ENCODE data around the gene ADORA2A.

ADORA2A gene

DNA sequence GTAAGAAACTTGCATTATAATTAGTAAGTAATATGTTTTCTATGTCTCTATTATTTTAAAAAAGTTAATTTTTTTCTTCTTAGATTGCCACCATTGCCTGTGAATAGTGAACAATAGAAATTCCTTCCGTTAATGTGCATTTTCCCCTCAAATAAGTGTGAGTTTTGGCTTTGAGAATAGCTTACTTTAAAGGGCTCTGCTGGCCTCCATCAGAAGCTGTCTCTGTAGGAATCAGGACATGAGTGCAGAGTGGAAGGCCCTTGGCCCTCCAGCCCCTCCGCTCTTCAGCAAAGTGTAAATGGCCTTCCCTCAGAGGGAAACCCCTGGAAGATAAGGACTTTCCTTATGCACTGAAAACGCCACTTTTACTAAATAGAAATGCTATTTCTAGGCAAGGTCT, 24.1 kb upstream of the ADORA2A start:
- DNase-seq (ENCODE audit: low read depth): no peak

DNA sequence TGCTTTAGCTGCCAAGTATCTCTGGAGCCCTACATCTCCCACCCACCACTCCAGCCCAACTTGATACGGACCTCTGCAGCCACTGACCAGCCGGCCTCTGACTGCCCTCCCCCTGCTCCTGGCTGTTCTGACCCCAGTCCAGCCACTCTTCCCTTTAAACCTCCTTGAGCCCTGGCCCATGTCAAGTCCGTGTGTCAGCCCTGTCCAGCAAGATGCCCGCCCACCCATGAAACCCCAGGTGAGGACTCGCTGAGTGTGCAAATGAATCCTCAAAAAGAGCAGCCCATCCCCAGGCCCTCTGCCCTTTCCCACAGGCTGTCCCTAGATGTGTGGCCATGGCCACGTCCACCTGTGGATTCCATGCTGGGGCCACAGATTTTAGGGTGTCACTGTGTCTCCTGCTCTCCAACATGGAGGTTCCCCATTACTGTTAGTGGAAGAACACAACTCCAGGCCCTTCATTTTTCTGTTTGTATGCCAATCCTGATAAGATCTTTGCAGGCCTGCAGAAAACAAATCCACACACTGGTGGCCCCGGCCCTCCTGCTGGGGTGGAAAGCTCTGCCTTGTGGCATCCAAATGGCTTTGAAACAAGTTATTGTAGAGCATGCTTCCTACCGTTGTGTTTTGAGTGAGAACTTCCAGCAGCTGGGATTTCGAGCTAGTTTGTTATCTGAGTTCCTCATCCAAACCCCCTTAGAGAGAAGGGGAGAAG, 22.7 kb upstream of the ADORA2A start:
- no peak for DNase-seq (ENCODE audit: low read depth)

DNA sequence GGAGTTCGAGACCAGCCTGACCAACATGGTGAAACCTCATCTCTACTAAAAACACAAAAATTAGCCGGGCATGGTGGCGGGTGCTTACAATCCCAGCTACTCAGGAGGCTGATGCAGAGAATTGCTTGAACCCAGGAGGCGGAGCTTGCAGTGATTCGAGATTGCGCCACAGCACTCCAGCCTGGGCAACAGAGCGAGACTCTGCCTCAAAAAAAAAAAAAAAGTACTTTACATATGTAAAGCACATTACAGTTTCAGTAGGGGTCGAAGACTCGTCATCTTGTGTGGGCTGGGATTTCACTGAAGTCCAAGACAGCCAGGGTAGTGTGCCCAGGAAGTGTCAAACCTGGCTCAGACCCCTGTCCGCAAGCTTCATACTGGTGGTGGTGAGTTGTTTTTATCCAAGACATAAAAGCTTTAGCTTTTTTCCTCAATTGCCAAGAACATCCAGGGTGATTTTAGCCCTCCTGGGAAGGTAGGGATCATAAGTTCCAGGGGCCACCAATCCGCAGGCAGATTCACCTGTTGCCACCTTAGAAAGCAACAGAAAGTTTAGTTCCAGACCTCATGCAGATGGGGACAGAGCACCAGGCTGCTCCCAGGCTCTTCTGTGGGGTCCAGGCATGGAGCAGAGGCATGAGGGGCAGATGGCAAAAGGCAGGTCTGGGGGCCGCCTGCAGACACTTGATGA, 21.6 kb upstream of the ADORA2A start:
- no peak for DNase-seq (ENCODE audit: low read depth)

DNA sequence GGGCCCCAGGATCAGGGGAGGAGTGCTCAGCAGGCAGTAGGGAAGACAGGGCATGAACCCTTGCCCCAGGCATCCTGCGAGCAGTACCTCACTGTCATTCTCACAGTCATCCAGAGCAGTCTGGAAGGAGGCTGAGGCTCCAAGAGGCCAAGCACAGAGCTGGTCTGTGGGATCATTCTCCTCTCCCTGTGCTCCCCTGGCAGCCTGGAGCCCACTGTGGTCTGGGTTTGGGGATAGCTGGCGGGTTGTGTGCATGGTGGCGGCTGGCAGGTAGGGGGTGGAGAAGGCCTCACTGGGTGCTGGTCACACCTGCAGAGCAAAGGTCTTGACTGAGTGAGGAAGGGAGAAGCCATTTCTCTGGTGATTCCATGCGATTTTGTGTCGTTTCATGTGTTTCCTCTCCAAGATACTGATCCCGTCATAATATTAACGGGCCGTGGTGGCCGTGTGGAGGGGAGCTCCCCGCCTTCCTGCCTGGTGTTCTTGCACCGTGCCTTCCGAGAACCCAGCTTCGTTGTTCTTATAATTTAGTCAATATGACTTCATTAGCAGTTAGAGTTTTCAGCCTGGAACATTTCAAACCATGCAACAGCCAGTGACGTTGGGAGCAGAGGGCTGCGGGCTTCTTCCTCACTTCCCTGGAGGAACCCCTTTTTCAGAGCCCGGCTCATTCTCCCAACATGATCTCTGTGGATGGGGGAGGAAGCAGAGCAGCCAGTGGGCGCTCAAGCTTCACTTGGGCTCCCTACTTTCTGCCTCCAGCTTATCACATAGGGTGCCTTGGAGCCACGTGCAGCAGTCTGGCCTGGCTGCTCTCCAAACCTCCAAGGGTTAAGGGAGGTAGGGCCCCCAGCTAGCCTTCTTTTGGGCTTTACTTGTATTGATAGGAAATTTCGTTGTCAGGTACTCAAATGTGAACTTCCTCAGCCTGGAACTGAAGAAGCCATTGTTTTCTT, 20.8 kb upstream of the ADORA2A start:
- DNase-seq (ENCODE audit: low read depth): no peak

DNA sequence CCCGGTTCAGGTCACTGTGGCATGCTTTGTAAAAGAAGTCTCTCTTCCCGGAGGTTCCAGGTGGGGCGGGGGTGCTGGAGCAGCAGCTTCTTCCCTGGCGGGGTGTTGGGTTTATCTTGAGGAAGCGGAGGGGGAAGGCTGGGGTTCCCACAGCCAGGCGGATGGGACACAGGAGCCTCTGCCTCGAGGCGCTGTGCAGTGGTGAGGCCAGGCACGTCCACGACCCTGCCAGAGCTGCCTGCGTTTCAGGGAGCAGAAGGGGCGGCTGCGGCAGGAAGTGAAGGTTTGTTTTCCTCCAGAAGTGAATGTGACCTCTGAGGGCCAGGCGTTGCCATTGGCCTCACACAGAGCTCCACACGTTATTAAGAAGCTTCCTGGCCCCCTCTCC, 20.1 kb upstream of the ADORA2A start:
- DNase-seq (ENCODE audit: low read depth): no peak

DNA sequence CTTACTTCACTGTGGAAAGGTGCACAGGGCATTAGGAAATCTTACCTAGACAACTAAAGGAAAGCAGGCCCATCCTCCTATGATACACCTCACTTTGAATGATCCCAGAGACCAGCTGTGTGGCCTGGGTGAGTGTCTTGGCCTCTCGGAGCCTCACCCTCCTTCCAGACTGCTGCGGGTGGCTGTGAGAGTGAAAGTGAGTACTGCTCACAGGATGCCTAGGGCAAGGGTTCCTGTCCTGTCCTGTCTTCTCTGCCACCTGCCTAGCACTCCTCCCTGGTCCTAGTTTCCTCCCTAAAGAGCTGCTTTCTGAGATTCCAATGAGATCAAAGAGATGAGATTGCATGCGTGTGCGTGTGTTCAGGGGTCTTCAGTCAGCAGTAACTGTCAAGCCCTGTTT, 19.5 kb upstream of the ADORA2A start:
- DNase-seq (ENCODE audit: low read depth): no peak

DNA sequence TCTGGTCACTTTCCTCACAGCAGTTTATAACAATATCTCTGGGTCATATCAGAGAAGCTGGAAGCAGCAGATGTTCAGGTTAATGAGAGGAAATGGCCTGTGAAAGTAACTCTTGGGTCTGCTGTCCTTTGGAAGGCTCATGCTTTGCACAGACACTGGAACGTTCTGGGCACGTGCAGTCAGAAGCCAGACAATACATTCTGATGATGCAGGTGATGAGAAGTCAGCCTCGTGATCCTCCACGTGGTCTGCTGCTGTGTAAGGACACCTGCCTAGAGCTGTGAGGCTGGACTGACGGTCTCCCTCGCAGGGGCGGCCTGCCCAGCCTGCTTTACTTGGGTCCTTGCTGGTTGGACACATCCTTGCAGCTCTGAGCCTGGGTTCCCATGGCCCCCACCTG, 18.8 kb upstream of the ADORA2A start:
- DNase-seq (ENCODE audit: low read depth): no peak

DNA sequence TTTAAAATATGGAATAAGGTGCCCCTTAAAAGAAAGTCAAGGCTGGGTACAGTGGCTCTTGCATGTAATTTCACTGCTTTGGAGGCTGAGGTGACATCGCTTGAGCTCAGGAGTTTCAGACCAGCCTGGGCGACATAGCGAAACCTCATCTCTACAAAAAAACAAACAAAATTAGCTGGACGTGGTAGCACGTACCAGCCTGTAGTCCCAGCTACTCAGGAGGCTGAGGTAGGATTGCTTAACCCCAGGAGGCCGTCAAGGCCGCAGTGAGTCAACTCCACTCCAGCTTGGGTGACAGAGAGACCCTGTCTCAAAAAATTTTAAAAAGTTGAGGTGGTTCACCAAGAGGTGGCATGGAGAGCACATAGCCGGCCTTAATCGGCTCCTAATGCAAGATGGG, 17.7 kb upstream of the ADORA2A start:
- DNase-seq (ENCODE audit: low read depth): no peak

DNA sequence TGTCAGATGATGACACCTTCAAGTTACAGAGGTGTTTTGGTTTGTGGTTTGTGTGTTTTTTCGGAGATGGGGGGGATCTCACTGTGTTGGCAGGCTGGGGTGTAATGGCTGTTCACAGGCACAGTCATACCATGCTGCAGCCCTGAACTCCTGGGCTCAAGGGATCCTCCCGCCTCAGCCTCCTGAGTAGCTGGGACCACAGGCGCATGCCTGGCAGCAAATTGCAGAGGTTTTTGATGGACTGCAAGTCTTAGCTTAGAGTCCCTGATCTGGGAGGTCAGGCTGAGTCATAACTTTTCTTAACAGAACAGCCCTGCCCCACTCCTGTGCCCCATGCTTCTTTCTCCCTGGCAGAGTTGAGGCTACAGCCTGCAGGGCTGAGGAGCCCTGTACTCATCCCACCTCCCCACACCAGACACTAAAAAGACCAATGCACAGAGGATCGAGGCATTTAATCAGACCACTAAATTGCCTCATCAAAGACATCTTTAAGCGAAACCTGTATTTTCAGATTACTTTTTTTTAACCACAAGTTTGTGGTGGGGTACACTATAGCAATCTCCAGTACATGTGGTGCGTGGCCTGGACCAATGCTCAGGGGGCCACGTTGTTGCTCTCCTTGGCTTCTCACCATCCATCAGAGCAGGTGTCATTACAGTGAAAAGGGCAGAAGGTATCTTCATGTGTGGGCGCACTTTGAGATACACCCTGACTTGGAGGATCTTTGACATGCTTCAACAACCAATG, 17.1 kb upstream of the ADORA2A start:
- DNase-seq (ENCODE audit: low read depth): no peak

DNA sequence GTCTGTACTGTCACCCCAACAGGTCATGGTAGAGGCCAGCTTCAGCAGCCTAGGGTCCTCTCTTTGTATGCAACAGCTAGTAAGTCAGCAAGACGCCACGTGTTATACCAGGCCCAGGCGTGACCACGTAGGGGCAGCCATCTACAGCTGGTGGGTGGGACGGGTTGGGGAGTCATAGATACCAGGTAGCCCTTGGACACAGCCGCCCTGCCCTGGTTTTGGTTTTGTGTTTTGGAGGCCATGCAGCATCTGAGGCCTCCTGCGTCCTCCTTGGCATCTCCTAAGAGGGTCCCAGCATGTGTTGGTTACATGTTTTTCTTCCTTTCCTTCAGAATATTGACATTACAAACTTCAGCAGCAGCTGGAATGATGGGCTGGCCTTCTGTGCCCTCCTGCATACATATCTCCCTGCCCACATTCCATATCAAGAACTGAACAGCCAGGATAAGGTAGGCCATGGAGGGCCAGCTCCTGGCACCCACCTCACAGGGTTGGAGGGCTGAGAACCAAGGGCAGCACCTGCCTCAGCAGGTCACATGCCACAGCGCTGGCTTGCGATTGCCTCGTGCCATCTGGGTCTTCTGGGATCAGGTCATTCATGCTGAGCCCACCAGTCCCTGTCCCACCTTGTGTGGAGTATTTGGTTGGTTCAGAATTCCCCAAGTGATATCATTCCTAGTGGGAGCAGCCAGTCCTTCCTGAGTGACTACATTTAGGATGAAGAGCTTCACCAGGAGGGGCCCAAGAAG, 16.0 kb upstream of the ADORA2A start:
- no peak for DNase-seq (ENCODE audit: low read depth)

DNA sequence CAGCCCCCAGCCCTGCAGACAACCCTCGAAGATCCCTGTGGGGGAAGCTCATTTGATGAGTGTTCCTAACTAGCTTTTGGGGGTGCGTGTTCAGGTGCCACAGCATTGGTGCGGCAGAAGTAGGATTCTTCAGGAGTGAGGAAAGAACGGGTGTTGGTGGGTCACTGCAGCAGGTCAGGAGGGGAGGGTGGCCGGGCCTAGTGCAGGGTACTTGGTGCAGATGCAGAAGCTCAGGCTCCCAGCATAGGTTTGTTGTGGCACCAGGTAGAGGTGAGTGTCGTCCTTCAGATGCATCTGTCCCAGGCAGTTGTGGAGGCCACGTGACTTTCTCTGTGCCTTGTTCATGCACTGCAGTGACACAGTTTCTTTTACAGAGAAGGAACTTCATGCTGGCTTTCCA, 15.1 kb upstream of the ADORA2A start:
- no peak for DNase-seq (ENCODE audit: low read depth)

DNA sequence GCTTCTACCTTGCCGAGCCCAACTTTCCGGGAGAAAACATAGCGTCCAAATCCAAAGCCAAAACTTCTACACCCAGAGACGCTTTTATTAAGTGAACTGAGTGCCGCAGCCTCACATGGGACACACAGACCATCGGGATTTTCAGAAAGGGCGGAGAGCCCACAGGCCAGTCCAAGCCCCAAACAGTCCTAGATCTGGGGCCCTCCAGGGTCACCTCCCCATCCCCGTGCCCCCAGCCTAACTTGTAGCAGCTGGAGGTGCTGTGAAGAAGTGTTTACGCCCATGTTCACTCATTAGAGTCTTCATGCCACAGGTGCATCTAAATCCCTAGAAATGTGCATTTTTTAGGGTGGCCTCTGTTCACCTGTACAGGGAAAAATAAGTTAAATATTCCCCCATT, 14.1 kb upstream of the ADORA2A start:
- no peak for DNase-seq (ENCODE audit: low read depth)

DNA sequence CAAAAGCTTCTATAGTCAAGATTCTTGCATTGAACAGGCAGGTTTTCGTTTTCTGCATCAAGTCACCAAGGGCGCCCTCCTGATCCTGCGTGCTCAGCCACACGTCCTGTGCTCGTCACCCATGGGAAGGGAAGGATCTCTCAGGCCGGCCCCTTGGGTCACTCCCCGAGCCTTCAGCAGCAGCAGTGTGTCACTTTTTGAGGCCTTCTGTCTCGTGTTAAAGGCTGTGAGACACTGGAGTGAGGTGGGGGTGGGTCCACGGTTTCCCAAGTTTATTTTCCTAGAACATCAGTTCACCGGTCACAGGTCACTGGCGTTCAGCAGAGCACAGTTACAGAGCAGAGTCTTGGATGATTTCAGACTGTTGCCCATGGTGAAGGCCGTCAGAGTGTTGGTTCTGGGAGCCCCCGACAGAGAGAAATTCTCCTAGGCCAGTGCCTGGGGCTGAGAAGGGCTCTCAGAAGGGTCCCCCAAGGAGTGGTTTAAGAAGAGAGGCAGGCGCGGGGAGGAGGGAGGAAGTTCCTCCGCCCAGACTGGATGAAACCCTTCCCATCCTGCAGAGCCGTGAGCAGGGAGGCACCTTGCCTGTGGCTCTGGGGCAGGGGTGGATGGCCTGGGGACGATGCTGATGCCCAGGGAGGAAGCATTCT, 13.5 kb upstream of the ADORA2A start:
- DNase-seq (ENCODE audit: low read depth): no peak

DNA sequence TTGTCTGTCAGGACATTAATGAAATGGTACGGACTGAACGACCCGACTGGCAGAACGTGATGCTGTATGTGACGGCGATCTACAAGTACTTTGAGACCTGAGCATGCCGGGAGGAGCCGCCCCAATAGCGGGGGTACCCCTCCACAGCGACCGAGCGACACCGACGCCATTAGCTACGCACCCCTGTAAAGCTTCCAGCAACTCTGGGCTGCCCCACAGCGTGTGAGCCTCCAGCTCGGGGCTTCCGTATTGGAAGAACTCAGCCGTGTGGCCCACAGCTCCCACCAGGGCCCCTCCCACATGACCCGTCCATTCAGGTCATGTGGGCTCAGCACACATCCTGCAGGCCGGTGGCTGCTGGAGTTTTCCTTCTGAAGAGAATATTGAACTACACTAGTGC, 12.9 kb upstream of the ADORA2A start:
- DNase-seq (ENCODE audit: low read depth): no peak

DNA sequence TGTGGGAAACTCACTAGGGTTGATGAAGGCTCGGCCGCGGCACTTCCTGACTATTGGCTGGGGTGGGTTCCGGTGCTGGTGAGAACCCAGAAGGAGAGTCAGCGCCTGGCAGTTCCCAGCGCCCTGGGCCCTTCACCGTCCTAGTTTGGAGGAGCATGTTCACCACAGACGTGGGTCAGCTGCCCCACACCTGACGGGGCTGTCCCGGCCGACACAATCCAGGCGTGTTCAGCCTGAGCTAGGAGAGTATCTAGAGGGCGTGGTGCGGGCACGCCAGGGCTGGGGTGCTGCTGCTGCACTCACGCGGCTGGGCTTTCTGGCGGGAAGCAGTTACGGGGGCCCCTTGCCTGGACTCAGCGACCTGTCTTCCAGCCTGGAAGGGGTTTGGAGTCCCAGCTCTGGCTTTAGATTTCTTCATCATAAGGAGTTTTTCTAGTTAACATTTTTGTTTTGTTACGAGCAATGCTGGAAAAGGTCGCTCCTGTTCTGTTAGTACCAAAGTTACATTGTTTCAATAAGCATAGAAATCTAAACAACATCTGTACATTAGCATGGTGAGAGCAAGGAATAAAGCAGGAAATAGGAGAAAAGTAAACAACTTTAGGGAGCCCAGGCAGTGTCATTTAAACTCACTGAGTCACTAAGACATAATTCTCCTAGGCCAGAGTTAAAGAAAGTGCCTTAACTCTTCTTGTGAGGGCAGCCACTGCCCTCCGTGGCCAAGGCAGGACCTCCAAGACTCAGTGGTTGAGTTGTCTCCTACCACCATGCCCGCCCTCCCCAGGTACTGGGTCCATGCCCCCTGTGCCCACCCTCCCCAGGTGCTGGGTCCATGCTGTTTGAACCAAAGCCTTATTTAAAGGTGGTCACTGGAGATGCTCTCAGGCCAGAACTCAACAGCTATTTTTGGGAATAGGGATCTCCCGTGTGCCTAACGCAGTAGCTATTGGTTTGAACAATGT, 12.1 kb upstream of the ADORA2A start:
- DNase-seq (ENCODE audit: low read depth): no peak

DNA sequence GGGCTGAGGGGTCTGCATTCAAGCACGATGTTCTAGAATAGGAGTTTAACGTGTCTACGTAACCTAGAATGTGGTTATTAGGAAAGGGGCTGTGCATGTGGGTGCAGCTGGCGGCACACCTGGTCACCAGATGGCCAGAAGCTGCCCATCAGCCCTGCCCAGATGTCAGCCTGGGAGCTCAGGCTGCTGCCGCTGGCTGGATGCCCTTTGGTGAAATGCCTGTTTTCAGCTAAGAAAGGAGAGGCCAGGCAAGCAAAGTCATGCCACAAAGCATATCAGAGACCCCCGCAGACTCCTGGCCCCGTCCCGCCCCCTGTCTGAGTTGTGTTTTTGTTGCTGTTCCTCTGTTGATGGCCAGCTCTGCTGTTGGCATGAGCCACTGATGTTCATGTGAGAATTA, 11.3 kb upstream of the ADORA2A start:
- no peak for DNase-seq (ENCODE audit: low read depth)

DNA sequence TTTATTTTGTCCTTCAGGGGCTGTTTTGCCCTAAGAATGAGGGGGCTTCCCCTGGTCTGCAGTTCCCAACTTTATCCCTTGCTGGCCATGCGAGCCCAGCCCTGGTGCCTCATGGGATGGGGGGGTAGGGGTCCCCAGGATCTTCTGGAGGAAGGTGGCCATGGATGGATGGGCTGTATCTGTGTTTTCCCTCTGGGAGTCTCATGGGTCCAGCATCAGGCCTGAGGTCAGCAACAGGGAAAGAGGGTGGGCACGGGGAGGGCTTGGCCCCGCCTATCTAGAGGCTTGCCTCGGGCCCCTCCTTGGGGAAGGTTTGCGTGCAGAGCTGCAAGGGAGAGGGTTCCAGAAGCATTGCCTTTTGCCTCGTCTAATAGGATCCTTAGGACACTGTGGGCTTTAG, 10.8 kb upstream of the ADORA2A start:
- no peak for DNase-seq (ENCODE audit: low read depth)

DNA sequence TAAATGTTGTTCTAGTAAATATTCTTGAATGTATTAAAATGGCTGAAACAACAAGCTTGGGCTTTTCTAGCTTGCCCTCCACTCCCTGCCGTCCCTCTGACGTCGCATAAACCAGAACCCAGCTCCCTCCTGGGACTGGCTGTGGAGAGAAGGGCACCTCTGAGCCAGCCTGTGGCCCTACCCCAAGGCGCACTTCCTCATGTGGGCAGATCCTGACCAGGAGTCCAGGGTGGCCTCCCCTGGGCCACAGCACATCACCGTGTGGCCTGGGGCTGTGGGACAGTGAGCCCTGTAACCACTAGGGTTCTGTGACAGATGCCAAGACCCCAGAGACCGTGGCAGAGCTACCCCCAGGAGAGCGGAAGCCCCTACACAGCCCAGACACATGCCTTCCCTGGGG, 10.2 kb upstream of the ADORA2A start:
- no peak for DNase-seq (ENCODE audit: low read depth)

DNA sequence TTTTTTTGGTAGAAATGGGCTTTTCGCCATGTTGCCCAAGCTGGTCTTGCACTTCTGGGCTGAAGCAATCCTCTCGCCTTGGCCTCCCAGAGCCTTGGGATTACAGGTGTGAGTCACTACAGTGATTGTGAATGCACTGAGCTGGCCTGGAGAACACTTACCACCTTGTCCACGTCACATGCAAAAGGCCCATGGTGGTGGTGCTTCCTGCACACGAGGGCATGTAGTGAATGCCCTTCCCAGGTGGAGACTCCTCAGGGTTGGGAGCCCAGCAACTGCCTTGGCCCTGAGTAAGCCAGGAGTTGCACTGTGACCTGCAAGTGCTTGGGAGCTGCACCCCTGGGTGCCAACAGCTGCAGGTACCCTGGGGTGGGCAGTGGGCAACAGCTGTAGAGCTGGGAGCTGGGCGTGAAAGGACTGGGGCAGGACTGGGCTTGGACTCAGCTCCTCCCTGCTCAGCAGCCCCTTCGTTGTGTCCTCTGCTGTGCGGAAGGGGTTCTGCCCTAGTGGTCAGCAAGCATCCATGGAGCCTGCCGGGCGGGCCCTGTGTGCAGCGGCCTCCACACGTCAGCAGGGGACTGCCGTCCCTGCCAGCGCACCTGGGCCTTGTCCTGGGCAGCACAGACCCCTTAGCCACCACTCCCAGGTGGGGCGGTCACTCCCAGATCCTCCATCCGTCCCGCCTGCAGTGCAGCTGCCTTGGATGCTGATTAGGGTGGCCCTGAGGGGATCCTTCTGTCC, 9.3 kb upstream of the ADORA2A start:
- no peak for DNase-seq (ENCODE audit: low read depth)

Measured in GM04504 (cell line).